H1 (cell line): Measurements from ENCODE around the gene GCAT. TPM values are rescaled to one million over a fixed set of nuclear protein-coding genes. Genes with fewer than 3 reads are reported as not detected.

Experiments used
- CTCF ChIA-PET: fragments of 300-600 bp; sonication (Branson Sonifier 250); formaldehyde crosslinking; loops from one replicate; lab custom pipeline; 2021; ENCODE audit not compliant: partially characterized antibody; lab: Charles Lee
- POLR2A ChIA-PET: fragments of 300-600 bp; sonication (Branson Sonifier 250); formaldehyde crosslinking; loops from one replicate; lab custom pipeline; 2021; ENCODE audit warnings: inconsistent platforms; ENCODE audit not compliant: partially characterized antibody; lab: Charles Lee
- DNase-seq, 2 experiments: peaks; one replicate each; pipeline versions ENCODE4 v3.0.0 to v3.0.0-alpha.2; 2010 to 2022; ENCODE audit warnings: low spot score in 2 of 2, low read depth in 1 of 2, mixed read lengths in 1 of 2
- FAIRE-seq: peaks from 2 replicates; lab custom pipeline; 2011; peaks lifted over from hg19 to GRCh38; lab: Jason Lieb, UNC
- H2AFZ ChIP-seq: 2 replicates; pipeline ENCODE4 v1.8.1; 2012; ENCODE audit warnings: low read length, inconsistent platforms
- H2AK5ac ChIP-seq: 2 replicates; pipeline ENCODE4 v1.6.1; 2013; ENCODE audit warnings: low read depth, low read length
- H2BK120ac ChIP-seq: replicated peaks from 2 replicates; pipeline ENCODE3; 2013; ENCODE audit warnings: low read depth, low read length, inconsistent platforms
- H2BK12ac ChIP-seq: 2 replicates; pipeline ENCODE4 v1.6.1; 2013; ENCODE audit warnings: low read depth, low read length
- H2BK15ac ChIP-seq: 2 replicates; pipeline ENCODE4 v1.6.1; 2013; ENCODE audit warnings: low read length
- H2BK20ac ChIP-seq: 2 replicates; pipeline ENCODE4 v1.6.1; 2013; ENCODE audit warnings: low read length
- H2BK5ac ChIP-seq: 2 replicates; pipeline ENCODE4 v1.6.1; 2013; ENCODE audit warnings: low read depth, low read length
- H3K14ac ChIP-seq: 2 replicates; pipeline ENCODE4 v1.6.1; 2013; ENCODE audit warnings: inconsistent platforms; ENCODE audit not compliant: insufficient read length
- H3K18ac ChIP-seq: 2 replicates; pipeline ENCODE4 v1.6.1; 2013; ENCODE audit warnings: low read length; ENCODE audit errors: extremely low read depth
- H3K23ac ChIP-seq: 2 replicates; pipeline ENCODE4 v1.6.1; 2013; ENCODE audit warnings: inconsistent platforms; ENCODE audit not compliant: insufficient read length
- H3K23me2 ChIP-seq: 2 replicates; pipeline ENCODE4 v1.6.1; 2013; ENCODE audit warnings: low read depth, low read length
- H3K27ac ChIP-seq: 2 replicates; pipeline ENCODE4 v1.6.1; 2011; ENCODE audit warnings: low read depth, low read length, inconsistent platforms
- H3K27me3 ChIP-seq, 4 experiments: replicated peaks in 1 of 4; 1 replicate in 1 of 4; 2 replicates in 3 of 4; pipeline versions ENCODE4 v1.6.1 to v1.8.1; 2011 to 2013; ENCODE audit warnings: low read length in 3 of 4, mild to moderate bottlenecking in 3 of 4, inconsistent platforms in 2 of 4, mixed read lengths in 2 of 4, moderate library complexity in 1 of 4; ENCODE audit not compliant: control insufficient read depth in 3 of 4, insufficient read depth in 3 of 4; ENCODE audit errors: extremely low read depth in 1 of 4
- H3K36me3 ChIP-seq, 4 experiments: 2 replicates each; pipeline versions ENCODE4 v1.6.1 to v1.8.1; 2011 to 2013; ENCODE audit warnings: mild to moderate bottlenecking in 4 of 4, low read length in 3 of 4, moderate library complexity in 2 of 4, control low read depth in 1 of 4, inconsistent platforms in 1 of 4; ENCODE audit not compliant: insufficient read depth in 4 of 4, control insufficient read depth in 2 of 4
- H3K4ac ChIP-seq: replicated peaks from 2 replicates; pipeline ENCODE3; 2013; ENCODE audit warnings: low read length, low read depth, mixed read lengths, inconsistent platforms; ENCODE audit not compliant: insufficient read length
- H3K4me1 ChIP-seq, 4 experiments: replicated peaks in 1 of 4; 1 replicate in 1 of 4; 2 replicates in 3 of 4; pipeline versions ENCODE4 v1.6.1 to v1.8.1; 2011 to 2013; ENCODE audit warnings: low read length in 3 of 4, inconsistent platforms in 2 of 4, mixed read lengths in 1 of 4; ENCODE audit not compliant: insufficient read depth in 4 of 4, control insufficient read depth in 3 of 4
- H3K4me2 ChIP-seq, 2 experiments: 2 replicates each; pipeline versions ENCODE4 v1.6.1 to v1.8.1; 2011 to 2013; ENCODE audit warnings: low read depth in 2 of 2, low read length in 2 of 2, control low read depth in 1 of 2, inconsistent platforms in 1 of 2, mild to moderate bottlenecking in 1 of 2; ENCODE audit not compliant: insufficient read depth in 1 of 2
- H3K4me3 ChIP-seq, 4 experiments: fragments of 200-600, 300-600 bp in 1 of 4; sonication (generic), shearing (Covaris generic), sonication (Bioruptor Twin) in 1 of 4; 2 replicates each; pipeline versions ENCODE4 v1.5.1 to v1.8.1; 2011 to 2016; ENCODE audit warnings: low read length in 4 of 4, low read depth in 3 of 4, control low read depth in 2 of 4, inconsistent platforms in 2 of 4, mild to moderate bottlenecking in 2 of 4, mixed read lengths in 1 of 4, moderate library complexity in 1 of 4; ENCODE audit not compliant: insufficient read depth in 2 of 4; ENCODE audit errors: extremely low read depth in 1 of 4
- H3K56ac ChIP-seq: replicated peaks from 2 replicates; pipeline ENCODE3; 2013; ENCODE audit warnings: low read depth, mild to moderate bottlenecking, mixed read lengths, low read length, inconsistent platforms; ENCODE audit not compliant: insufficient read length
- H3K79me1 ChIP-seq: 2 replicates; pipeline ENCODE4 v1.6.1; 2013; ENCODE audit warnings: low read depth, low read length, control low read depth
- H3K79me2 ChIP-seq, 2 experiments: 2 replicates each; pipeline versions ENCODE4 v1.6.1 to v1.8.1; 2012 to 2013; ENCODE audit warnings: low read length in 2 of 2, mild to moderate bottlenecking in 2 of 2, inconsistent platforms in 1 of 2; ENCODE audit not compliant: insufficient read depth in 2 of 2, control insufficient read depth in 1 of 2
- H3K9ac ChIP-seq, 4 experiments: replicated peaks in 1 of 4; 1 replicate in 1 of 4; 2 replicates in 3 of 4; pipeline versions ENCODE4 v1.6.1 to v1.8.1; 2011 to 2013; ENCODE audit warnings: low read depth in 3 of 4, low read length in 3 of 4, control low read depth in 2 of 4, mild to moderate bottlenecking in 2 of 4, moderate library complexity in 2 of 4, inconsistent platforms in 1 of 4; ENCODE audit errors: extremely low read depth in 1 of 4
- H3K9me3 ChIP-seq, 2 experiments: 2 replicates each; pipeline versions ENCODE4 v1.6.1 to v1.8.1; 2012 to 2013; ENCODE audit warnings: mild to moderate bottlenecking in 2 of 2, moderate library complexity in 2 of 2, control low read depth in 1 of 2, inconsistent platforms in 1 of 2, low read depth in 1 of 2, low read length in 1 of 2, mixed read lengths in 1 of 2; ENCODE audit not compliant: insufficient read depth in 2 of 2
- H4K20me1 ChIP-seq, 2 experiments: replicated peaks in 1 of 2; 2 replicates each; pipeline versions ENCODE3 to v1.8.1; 2011 to 2013; ENCODE audit warnings: inconsistent platforms in 2 of 2, low read length in 2 of 2, mild to moderate bottlenecking in 1 of 2; ENCODE audit not compliant: insufficient read depth in 2 of 2, control insufficient read depth in 1 of 2
- H4K5ac ChIP-seq: 2 replicates; pipeline ENCODE4 v1.6.1; 2013; ENCODE audit warnings: low read length, low read depth, mixed read lengths, inconsistent platforms; ENCODE audit not compliant: insufficient read length
- H4K8ac ChIP-seq: 2 replicates; pipeline ENCODE4 v1.8.0; 2013; ENCODE audit warnings: mild to moderate bottlenecking, moderate library complexity, low read length, inconsistent platforms; ENCODE audit not compliant: insufficient read depth; ENCODE audit errors: extremely low read depth
- H4K91ac ChIP-seq: replicated peaks from 2 replicates; pipeline ENCODE3; 2013; ENCODE audit warnings: low read length, mixed read lengths, inconsistent platforms; ENCODE audit not compliant: insufficient read length
- FOSL1 ChIP-seq: IDR thresholded peaks from 2 replicates; pipeline ENCODE4 v1.6.1; 2011; ENCODE audit warnings: mild to moderate bottlenecking, low read depth, low read length, moderate library complexity; ENCODE audit not compliant: insufficient read depth
- NANOG ChIP-seq: IDR thresholded peaks from 2 replicates; pipeline ENCODE4 v1.6.1; 2011; ENCODE audit warnings: low read length, low read depth, mild to moderate bottlenecking, inconsistent platforms; ENCODE audit not compliant: insufficient read depth, poor library complexity, severe bottlenecking
- SRF ChIP-seq: IDR thresholded peaks from 2 replicates; pipeline ENCODE4 v1.6.1; 2011; ENCODE audit warnings: mild to moderate bottlenecking, low read depth, low read length, moderate library complexity
- WGBS, 2 experiments: shearing (Covaris generic) in 1 of 2; methylation state at CpG; one replicate each; pipeline versions ENCODE4 v1.1.6 to v1.1.7; 2013 to 2015; ENCODE audit warnings: low lambda C conversion rate in 2 of 2, mixed read lengths in 2 of 2, inconsistent platforms in 1 of 2, low coverage in 1 of 2, missing lambda C conversion rate in 1 of 2; ENCODE audit not compliant: insufficient replicate concordance in 2 of 2, insufficient coverage in 1 of 2, insufficient read length in 1 of 2; ENCODE audit errors: extremely low coverage in 1 of 2, missing lambda C conversion rate in 1 of 2; 5-methylcytosine and 5-hydroxymethylcytosine counted together
- polyA plus RNA-seq, 7 experiments: library from polyadenylated mRNA; depleted of rRNA in 3 of 7; stranded (reverse) in 5 of 7; unstranded in 2 of 7; fragments of >200 nt in 5 of 7; fragments of 200-250 nt in 2 of 7; gene quantifications; 1 replicate in 5 of 7; 2 replicates in 1 of 7; 4 replicates in 1 of 7; pipeline versions ENCODE4 v1.2.1 to v1.2.3, GENCODE V29; 2011 to 2013; ENCODE audit warnings: missing spikeins in 2 of 7, mixed read lengths in 2 of 7
- total RNA-seq: library from RNA; stranded (reverse); fragmentation: NEBNext Ultra II Directional; extraction: Animal tissue kit (Norgen Biotek cat#: 25700); gene quantifications from 2 replicates; pipeline ENCODE4 v1.2.1, GENCODE V29; 2021

GCAT gene
- total and polyA plus RNA-seq, 2 of the 8 experiments (the other 6 are each of a cell fraction or from before 2014, with no cell fraction given), result 24.3 to 47.5 TPM

GRCh38 chr22:37790234-37790633 lies 17.5 kb upstream of the GCAT start:
- ChIA-PET CTCF (no interaction called here), POLR2A (no interaction called here)
- Histone ChIP-seq H2BK120ac (no peak overlapping the region), H3K23ac (no peak overlapping the region), H3K56ac (no peak overlapping the region), H3K4ac (no peak overlapping the region), H4K91ac (no peak overlapping the region), H2BK20ac (no peak overlapping the region), H3K9me3 (no peaks in the 10 kb centered on the region; a peak in 1 of 4 replicates), H3K4me1 (no peaks in the 10 kb centered on the region), H3K4me2 (no peak overlapping the region), H3K14ac (no peak overlapping the region), H2AK5ac (no peak overlapping the region), H3K27me3 (peaks cover 0 to 5% (median under 1%) of the 10 kb centered on the region in 4 experiments; a peak in 2 of 7 replicates), H3K79me2 (no peaks in the 10 kb centered on the region), H3K9ac (no peak overlapping the region), H3K4me3 (no peak overlapping the region), H2BK12ac (no peak overlapping the region), H4K5ac (no peak overlapping the region), H2AFZ (no peak overlapping the region), H3K27ac (no peak overlapping the region), H3K36me3 (no peaks in the 10 kb centered on the region), H2BK15ac (no peak overlapping the region), H4K20me1 (no peaks in the 10 kb centered on the region), H2BK5ac (no peak overlapping the region), H3K79me1 (no peaks in the 10 kb centered on the region), H3K23me2 (no peaks in the 10 kb centered on the region), H4K8ac (no peak overlapping the region), H3K18ac (no peak overlapping the region)
- WGBS, 2 experiments, result 88% methylated on average over 2 of the region's 2 CpGs; no CpG with 5 or more reads in 1 of the 2 experiments
- DNase-seq (no peak), FAIRE-seq (no peak)
- no peak for TF ChIP-seq NANOG
- TF ChIP-seq FOSL1, result no peak
- no peak for TF ChIP-seq SRF
